ENCODE data around the gene CNIH1. TPM values are rescaled to one million over a fixed set of nuclear protein-coding genes. Genes with fewer than 3 reads are reported as not detected.
"Not testable (repeated sequence)": the region's sequence is repeated elsewhere in the genome, so short reads cannot be mapped to it uniquely, and the experiment has no call there.

CNIH1 gene
- total RNA-seq, 4 donors from 2014 or later: 101 to 233 (median 212) TPM

GRCh38 chr14:54394596-54394995 lies 46.6 kb downstream of the CNIH1 start:
- ATAC-seq (ENCODE audit: low FRiP score) (no peak), DNase-seq (ENCODE audit: low spot score) (no peak)
- no peak for TF ChIP-seq CTCF (IDR thresholded peaks at IDR 0.05)

GRCh38 chr14:54392986-54393884 lies 47.9 kb downstream of the CNIH1 start:
- not testable (repeated sequence) for ATAC-seq (ENCODE audit: low FRiP score); DNase-seq (ENCODE audit: low spot score)

- TF ChIP-seq CTCF (IDR thresholded peaks at IDR 0.05): no peak
- no peak for DNase-seq (ENCODE audit: low spot score)
- ATAC-seq (ENCODE audit: low FRiP score): no peak
Measured at GRCh38 chr14:54392131-54392859, 48.9 kb downstream of the CNIH1 start.

GRCh38 chr14:54387328-54387727 lies 53.8 kb downstream of the CNIH1 start:
- ATAC-seq (ENCODE audit: low FRiP score): no peak
- no peak for TF ChIP-seq CTCF (IDR thresholded peaks at IDR 0.05)
- DNase-seq (ENCODE audit: low spot score): no peak

GRCh38 chr14:54385556-54385955 lies 55.6 kb downstream of the CNIH1 start:
- DNase-seq (ENCODE audit: low spot score) (no peak), ATAC-seq (ENCODE audit: low FRiP score) (no peak)
- no peak for TF ChIP-seq CTCF (IDR thresholded peaks at IDR 0.05)

- no peak for TF ChIP-seq CTCF (IDR thresholded peaks at IDR 0.05)
- DNase-seq (ENCODE audit: low spot score): no peak
- ATAC-seq (ENCODE audit: low FRiP score): no peak
Measured at GRCh38 chr14:54383835-54384234, 57.3 kb downstream of the CNIH1 start.

GRCh38 chr14:54381821-54382220 lies 59.4 kb downstream of the CNIH1 start:
- no peak for ATAC-seq (ENCODE audit: low FRiP score)
- DNase-seq (ENCODE audit: low spot score): no peak
- TF ChIP-seq CTCF (IDR thresholded peaks at IDR 0.05): no peak

GRCh38 chr14:54380558-54380957 lies 60.6 kb downstream of the CNIH1 start:
- ATAC-seq (ENCODE audit: low FRiP score); DNase-seq (ENCODE audit: low spot score): not testable (repeated sequence)

- ATAC-seq (ENCODE audit: low FRiP score); DNase-seq (ENCODE audit: low spot score): not testable (repeated sequence)
Measured at GRCh38 chr14:54378893-54379292, 62.3 kb downstream of the CNIH1 start.

Measured in omental fat pad (tissue), 4 donors.